C1 segment of cervical spinal cord (tissue), 14 donors: ENCODE results near the gene HOMER3.
A peak's percentile ranks its signal among the peaks of the same experiment; 100 is the strongest.
"Not testable (repeated sequence)": the region's sequence is repeated elsewhere in the genome, so short reads cannot be mapped to it uniquely, and the experiment has no call there.

Source experiments
- DNase-seq, 14 donors: peaks; one replicate each; lab custom pipeline; 2025; lab: John Stamatoyannopoulos, UW

The HOMER3 gene

GRCh38 chr19:18902519-18902918 is 38.5 kb downstream of the HOMER3 start:
- not testable (repeated sequence) for DNase-seq

GRCh38 chr19:18901491-18901890 is 39.5 kb downstream of the HOMER3 start:
- DNase-seq = no peak

GRCh38 chr19:18900700-18901481 is 40.1 kb downstream of the HOMER3 start:
- no peak for DNase-seq

GRCh38 chr19:18899624-18900560 is 41.1 kb downstream of the HOMER3 start:
- no peak for DNase-seq

GRCh38 chr19:18898607-18899408 is 42.2 kb downstream of the HOMER3 start:
- no peak for DNase-seq

GRCh38 chr19:18898081-18898606 is 42.9 kb downstream of the HOMER3 start:
- peak in 4 of 14 donors; percentile 5 to 29 (median 22) for DNase-seq

GRCh38 chr19:18897094-18898029 is 43.7 kb downstream of the HOMER3 start:
- no peak for DNase-seq

GRCh38 chr19:18896421-18896841 is 44.6 kb downstream of the HOMER3 start:
- peak in 8 of 14 donors; percentile 17 to 69 (median 50) for DNase-seq

GRCh38 chr19:18895824-18896341 is 45.1 kb downstream of the HOMER3 start, which contains the start of gene CERS1:
Gene CERS1 (minus strand): TSS chr19:18896158. CDS start chr19:18896072, 86 bp downstream.
- peak in 7 of 14 donors; percentile 15 to 69 (median 51) for DNase-seq

- DNase-seq = peak in 10 of 14 donors; percentile 41 to 95 (median 80)
Measured at GRCh38 chr19:18895038-18895823, 45.8 kb downstream of the HOMER3 start.

GRCh38 chr19:18894254-18895037 is 46.6 kb downstream of the HOMER3 start:
- peak in 13 of 14 donors; percentile 70 to 99 (median 93) for DNase-seq

- DNase-seq = peak in 1 of 14 donors; percentile 62
Measured at GRCh38 chr19:18893587-18894253, 47.3 kb downstream of the HOMER3 start.

GRCh38 chr19:18889949-18890745 is 50.9 kb downstream of the HOMER3 start:
- no peak for DNase-seq

GRCh38 chr19:18886972-18887371 is 54.0 kb downstream of the HOMER3 start:
- no peak for DNase-seq

GRCh38 chr19:18883526-18884304 is 57.3 kb downstream of the HOMER3 start:
- no peak for DNase-seq

GRCh38 chr19:18881491-18881890 is 59.5 kb downstream of the HOMER3 start:
- no peak for DNase-seq
